WTC11 (cell line): ENCODE data around the gene BPI. TPM values are rescaled to one million over a fixed set of nuclear protein-coding genes. Genes with fewer than 3 reads are reported as not detected.
"Not testable (repeated sequence)": the region's sequence is repeated elsewhere in the genome, so short reads cannot be mapped to it uniquely, and the experiment has no call there.

ENCODE experiments used
- ATAC-seq: fragments of 200-7000 bp; cut with Tn5 transposase; 2 replicates; pipeline ENCODE4 v1.10.0; 2021; ENCODE audit warnings: mild to moderate bottlenecking, moderate library complexity
- CTCF ChIA-PET: fragments of 300-600 bp; sonication (Branson Sonifier 250); formaldehyde crosslinking; loops from one replicate; lab custom pipeline; 2021; ENCODE audit warnings: antibody characterized with exemption; lab: Charles Lee
- POLR2A ChIA-PET: fragments of 350-600 bp; sonication (Branson Sonifier 250); formaldehyde crosslinking; loops from one replicate; lab custom pipeline; 2021; ENCODE audit warnings: antibody characterized with exemption; lab: Charles Lee
- DNase-seq: peaks from one replicate; pipeline ENCODE4 v3.0.0; 2021; ENCODE audit warnings: low spot score
- H3K27ac Mint-ChIP-seq: 2 replicates; pipeline ENCODE4 v1.8.0; 2021; ENCODE audit warnings: mixed read lengths
- H3K27me3 Mint-ChIP-seq: 2 replicates; pipeline ENCODE4 v1.8.0; 2021; ENCODE audit warnings: low read depth, mild to moderate bottlenecking, moderate library complexity, mixed read lengths
- H3K36me3 Mint-ChIP-seq: 2 replicates; pipeline ENCODE4 v1.8.0; 2021; ENCODE audit warnings: mixed read lengths
- H3K4me1 Mint-ChIP-seq: 2 replicates; pipeline ENCODE4 v1.8.0; 2022; ENCODE audit warnings: mixed read lengths
- H3K4me3 Mint-ChIP-seq: 2 replicates; pipeline ENCODE4 v1.8.0; 2021; ENCODE audit warnings: mild to moderate bottlenecking, moderate library complexity, mixed read lengths
- H3K9me3 Mint-ChIP-seq: 2 replicates; pipeline ENCODE4 v1.8.0; 2021; ENCODE audit warnings: mixed read lengths
- ATF1 ChIP-seq: sonication (generic); formaldehyde crosslinking; IDR thresholded peaks from 2 replicates; pipeline ENCODE4 v1.8.1; 2023; ENCODE audit warnings: mild to moderate bottlenecking, moderate library complexity, missing genetic modification reagents
- CREM ChIP-seq: sonication (generic); formaldehyde crosslinking; IDR thresholded peaks from 2 replicates; pipeline ENCODE4 v1.8.1; 2022; ENCODE audit warnings: mild to moderate bottlenecking, missing genetic modification reagents, moderate library complexity
- KAT7 ChIP-seq: sonication (generic); formaldehyde crosslinking; IDR thresholded peaks from 2 replicates; pipeline ENCODE4 v1.8.1; 2023; ENCODE audit warnings: missing genetic modification reagents, mild to moderate bottlenecking, borderline replicate concordance
- MYBL2 ChIP-seq: sonication (generic); formaldehyde crosslinking; IDR thresholded peaks from 2 replicates; pipeline ENCODE4 v1.8.1; 2023; ENCODE audit warnings: mild to moderate bottlenecking, moderate library complexity, missing genetic modification reagents
- NR3C1 ChIP-seq: sonication (generic); formaldehyde crosslinking; conservative IDR thresholded peaks from 2 replicates; pipeline ENCODE4 v1.8.1; 2023; ENCODE audit warnings: low read depth, mild to moderate bottlenecking, missing genetic modification reagents
- SOX15 ChIP-seq: fragments of 250-450 bp; sonication (Bioruptor Pico); IDR thresholded peaks from 2 replicates; pipeline ENCODE4 v1.9.0; 2021; ENCODE audit warnings: mild to moderate bottlenecking
- TCF7 ChIP-seq: sonication (generic); formaldehyde crosslinking; IDR thresholded peaks from 2 replicates; pipeline ENCODE4 v1.8.0; 2022; ENCODE audit warnings: mild to moderate bottlenecking, low read depth, missing genetic modification reagents, moderate library complexity
- ZBTB21 ChIP-seq: sonication (generic); formaldehyde crosslinking; IDR thresholded peaks from 2 replicates; pipeline ENCODE4 v1.8.1; 2023; ENCODE audit warnings: mild to moderate bottlenecking, missing genetic modification reagents, borderline replicate concordance
- ZNF219 ChIP-seq: sonication (generic); formaldehyde crosslinking; IDR thresholded peaks from 2 replicates; pipeline ENCODE4 v1.8.0; 2023; ENCODE audit warnings: missing genetic modification reagents, mild to moderate bottlenecking, borderline replicate concordance
- ZNF396 ChIP-seq: fragments of 250-450 bp; sonication (Bioruptor Pico); IDR thresholded peaks from 2 replicates; pipeline ENCODE4 v1.8.0; 2021; ENCODE audit warnings: mild to moderate bottlenecking, moderate library complexity, borderline replicate concordance
- ZNF423 ChIP-seq: fragments of 250-450 bp; sonication (Bioruptor Pico); IDR thresholded peaks from 2 replicates; pipeline ENCODE4 v2.1.2; 2022; ENCODE audit warnings: mild to moderate bottlenecking, moderate library complexity
- total RNA-seq: library from RNA; stranded (reverse); gene quantifications from 3 replicates; pipeline ENCODE4 v1.2.3, GENCODE V29; 2021
- TF ChIP-seq, protein P1 (sequence below): fragments of 250-450 bp; sonication (Bioruptor Pico); IDR thresholded peaks from 2 replicates; pipeline ENCODE4 v1.9.0; 2021; ENCODE audit warnings: mild to moderate bottlenecking, borderline replicate concordance
- TF ChIP-seq, protein P2 (sequence below): sonication (generic); formaldehyde crosslinking; IDR thresholded peaks from 2 replicates; pipeline ENCODE4 v1.8.0; 2022; ENCODE audit warnings: missing genetic modification reagents
- TF ChIP-seq, protein P3 (sequence below): sonication (generic); formaldehyde crosslinking; IDR thresholded peaks from 2 replicates; pipeline ENCODE4 v1.8.1; 2023; ENCODE audit warnings: mild to moderate bottlenecking, missing genetic modification reagents
- TF ChIP-seq, protein P4 (sequence below): sonication (generic); formaldehyde crosslinking; IDR thresholded peaks from 2 replicates; pipeline ENCODE4 v1.8.1; 2022; ENCODE audit warnings: low read depth, mild to moderate bottlenecking, moderate library complexity, missing genetic modification reagents, borderline replicate concordance
- TF ChIP-seq, protein P5 (sequence below): sonication (generic); formaldehyde crosslinking; IDR thresholded peaks from 2 replicates; pipeline ENCODE4 v1.8.0; 2022; ENCODE audit warnings: mild to moderate bottlenecking, missing genetic modification reagents
- TF ChIP-seq, protein P6 (sequence below): sonication (generic); formaldehyde crosslinking; IDR thresholded peaks from 2 replicates; pipeline ENCODE4 v1.8.1; 2023; ENCODE audit warnings: mild to moderate bottlenecking, missing genetic modification reagents

BPI gene
- total RNA-seq, 1 experiment from 2014 or later: not detected

DNA sequence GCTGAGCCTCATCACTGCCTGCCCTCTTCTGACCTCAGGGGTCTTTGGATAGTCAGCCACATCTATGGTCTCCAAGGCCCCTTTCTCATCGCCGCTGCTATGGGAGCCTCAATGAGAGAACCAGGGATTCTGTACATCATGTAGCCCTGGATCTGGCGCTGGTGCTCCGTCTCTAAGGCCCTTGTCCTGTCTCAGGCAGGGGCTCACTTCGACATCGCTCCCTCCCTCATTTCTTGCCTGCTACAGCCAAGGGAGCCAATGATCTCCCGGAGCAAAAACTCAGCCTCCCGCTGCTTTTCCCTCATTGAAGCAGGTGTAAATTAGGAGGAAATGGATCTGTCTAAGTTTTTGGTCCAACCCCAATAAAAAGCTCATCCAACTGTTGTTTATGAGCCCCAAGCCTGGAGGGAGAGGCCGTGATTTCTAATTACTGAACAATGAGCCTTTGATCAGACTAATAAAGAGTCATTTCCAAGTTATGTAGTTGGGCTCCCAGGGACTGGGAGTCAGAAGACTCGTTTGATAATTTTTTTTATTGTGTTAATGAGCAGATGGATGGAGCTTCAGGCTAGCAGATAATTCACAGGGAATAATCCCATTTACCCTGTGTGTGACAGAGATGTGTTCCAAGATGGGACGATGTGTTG lies 73.2 kb downstream of the BPI start (continued):
- no peak for TF ChIP-seq CREM
- TF ChIP-seq ZNF219 (CRISPR knock-in tag): no peak

DNA sequence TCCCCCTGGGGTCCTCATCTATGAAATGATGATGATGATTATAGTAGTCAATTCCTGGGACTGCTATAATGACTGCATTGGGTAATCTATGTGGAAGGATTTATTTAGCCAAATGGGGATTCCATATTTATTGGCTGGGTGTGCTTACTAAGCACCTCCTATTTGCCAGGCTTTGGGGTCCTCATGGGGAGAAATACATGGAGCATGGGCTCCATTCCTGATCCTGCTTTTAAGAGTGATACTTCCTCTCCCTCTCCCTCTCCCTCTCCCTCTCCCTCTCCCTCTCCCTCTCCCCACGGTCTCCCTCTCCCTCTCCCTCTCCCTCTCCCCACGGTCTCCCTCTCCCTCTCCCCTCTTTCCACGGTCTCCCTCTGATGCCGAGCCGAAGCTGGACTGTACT lies 73.9 kb downstream of the BPI start:
- H3K4me1 Mint-ChIP-seq, POLR2A ChIA-PET: not testable (repeated sequence)
- CTCF ChIA-PET: interaction anchor here (1.0 kb wide), 1 partner anchor 40 kb away, joined by 3 read pairs; no protein-coding TSS in a partner anchor

DNA sequence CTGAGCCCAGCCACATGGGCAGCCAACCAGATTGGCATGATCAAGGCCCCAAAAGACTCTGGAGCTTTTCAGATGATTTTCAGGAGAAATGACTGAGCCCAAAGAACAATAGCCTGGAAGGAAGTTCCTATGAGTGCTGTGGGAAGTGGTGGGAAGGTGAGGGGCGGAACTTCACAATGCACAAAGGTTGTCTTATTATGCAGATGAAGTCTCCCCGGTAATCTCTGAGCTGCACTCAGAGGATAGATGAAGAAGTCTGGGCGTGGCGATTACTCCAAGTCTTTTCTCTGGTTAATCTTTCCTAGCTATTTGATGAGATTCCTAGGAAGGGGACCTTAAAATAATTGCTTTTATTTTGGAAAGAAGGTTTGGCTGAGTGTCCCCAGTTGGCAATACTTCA lies 79.2 kb downstream of the BPI start:
- CTCF ChIA-PET: interaction anchor here (0.8 to 1.6 kb wide), 4 partner anchors 25 to 78 kb away, joined by 3 to 5 read pairs (median 4); no protein-coding TSS in a partner anchor
- peak; percentile 65 for ATAC-seq
- H3K9me3 Mint-ChIP-seq: peaks cover 24% of the 10 kb centered on the region
- DNase-seq: no peak
- POLR2A ChIA-PET: no interaction called here
- H3K27ac Mint-ChIP-seq: no peak overlapping the region
- peaks cover 13% of the 10 kb centered on the region for H3K4me1 Mint-ChIP-seq
- H3K27me3 Mint-ChIP-seq: no peaks in the 10 kb centered on the region
- H3K36me3 Mint-ChIP-seq: peaks cover 3% of the 10 kb centered on the region
- no peak overlapping the region for H3K4me3 Mint-ChIP-seq
- no peak for TF ChIP-seq TCF7 (CRISPR knock-in tag)
- no peak for TF ChIP-seq KAT7 (CRISPR knock-in tag)
- TF ChIP-seq CREM: no peak
- TF ChIP-seq MYBL2 (CRISPR knock-in tag): no peak
- TF ChIP-seq, protein P1, sequence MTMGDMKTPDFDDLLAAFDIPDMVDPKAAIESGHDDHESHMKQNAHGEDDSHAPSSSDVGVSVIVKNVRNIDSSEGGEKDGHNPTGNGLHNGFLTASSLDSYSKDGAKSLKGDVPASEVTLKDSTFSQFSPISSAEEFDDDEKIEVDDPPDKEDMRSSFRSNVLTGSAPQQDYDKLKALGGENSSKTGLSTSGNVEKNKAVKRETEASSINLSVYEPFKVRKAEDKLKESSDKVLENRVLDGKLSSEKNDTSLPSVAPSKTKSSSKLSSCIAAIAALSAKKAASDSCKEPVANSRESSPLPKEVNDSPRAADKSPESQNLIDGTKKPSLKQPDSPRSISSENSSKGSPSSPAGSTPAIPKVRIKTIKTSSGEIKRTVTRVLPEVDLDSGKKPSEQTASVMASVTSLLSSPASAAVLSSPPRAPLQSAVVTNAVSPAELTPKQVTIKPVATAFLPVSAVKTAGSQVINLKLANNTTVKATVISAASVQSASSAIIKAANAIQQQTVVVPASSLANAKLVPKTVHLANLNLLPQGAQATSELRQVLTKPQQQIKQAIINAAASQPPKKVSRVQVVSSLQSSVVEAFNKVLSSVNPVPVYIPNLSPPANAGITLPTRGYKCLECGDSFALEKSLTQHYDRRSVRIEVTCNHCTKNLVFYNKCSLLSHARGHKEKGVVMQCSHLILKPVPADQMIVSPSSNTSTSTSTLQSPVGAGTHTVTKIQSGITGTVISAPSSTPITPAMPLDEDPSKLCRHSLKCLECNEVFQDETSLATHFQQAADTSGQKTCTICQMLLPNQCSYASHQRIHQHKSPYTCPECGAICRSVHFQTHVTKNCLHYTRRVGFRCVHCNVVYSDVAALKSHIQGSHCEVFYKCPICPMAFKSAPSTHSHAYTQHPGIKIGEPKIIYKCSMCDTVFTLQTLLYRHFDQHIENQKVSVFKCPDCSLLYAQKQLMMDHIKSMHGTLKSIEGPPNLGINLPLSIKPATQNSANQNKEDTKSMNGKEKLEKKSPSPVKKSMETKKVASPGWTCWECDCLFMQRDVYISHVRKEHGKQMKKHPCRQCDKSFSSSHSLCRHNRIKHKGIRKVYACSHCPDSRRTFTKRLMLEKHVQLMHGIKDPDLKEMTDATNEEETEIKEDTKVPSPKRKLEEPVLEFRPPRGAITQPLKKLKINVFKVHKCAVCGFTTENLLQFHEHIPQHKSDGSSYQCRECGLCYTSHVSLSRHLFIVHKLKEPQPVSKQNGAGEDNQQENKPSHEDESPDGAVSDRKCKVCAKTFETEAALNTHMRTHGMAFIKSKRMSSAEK (CRISPR knock-in tag): no peak
- TF ChIP-seq NR3C1 (CRISPR knock-in tag): no peak
- TF ChIP-seq, protein P2, sequence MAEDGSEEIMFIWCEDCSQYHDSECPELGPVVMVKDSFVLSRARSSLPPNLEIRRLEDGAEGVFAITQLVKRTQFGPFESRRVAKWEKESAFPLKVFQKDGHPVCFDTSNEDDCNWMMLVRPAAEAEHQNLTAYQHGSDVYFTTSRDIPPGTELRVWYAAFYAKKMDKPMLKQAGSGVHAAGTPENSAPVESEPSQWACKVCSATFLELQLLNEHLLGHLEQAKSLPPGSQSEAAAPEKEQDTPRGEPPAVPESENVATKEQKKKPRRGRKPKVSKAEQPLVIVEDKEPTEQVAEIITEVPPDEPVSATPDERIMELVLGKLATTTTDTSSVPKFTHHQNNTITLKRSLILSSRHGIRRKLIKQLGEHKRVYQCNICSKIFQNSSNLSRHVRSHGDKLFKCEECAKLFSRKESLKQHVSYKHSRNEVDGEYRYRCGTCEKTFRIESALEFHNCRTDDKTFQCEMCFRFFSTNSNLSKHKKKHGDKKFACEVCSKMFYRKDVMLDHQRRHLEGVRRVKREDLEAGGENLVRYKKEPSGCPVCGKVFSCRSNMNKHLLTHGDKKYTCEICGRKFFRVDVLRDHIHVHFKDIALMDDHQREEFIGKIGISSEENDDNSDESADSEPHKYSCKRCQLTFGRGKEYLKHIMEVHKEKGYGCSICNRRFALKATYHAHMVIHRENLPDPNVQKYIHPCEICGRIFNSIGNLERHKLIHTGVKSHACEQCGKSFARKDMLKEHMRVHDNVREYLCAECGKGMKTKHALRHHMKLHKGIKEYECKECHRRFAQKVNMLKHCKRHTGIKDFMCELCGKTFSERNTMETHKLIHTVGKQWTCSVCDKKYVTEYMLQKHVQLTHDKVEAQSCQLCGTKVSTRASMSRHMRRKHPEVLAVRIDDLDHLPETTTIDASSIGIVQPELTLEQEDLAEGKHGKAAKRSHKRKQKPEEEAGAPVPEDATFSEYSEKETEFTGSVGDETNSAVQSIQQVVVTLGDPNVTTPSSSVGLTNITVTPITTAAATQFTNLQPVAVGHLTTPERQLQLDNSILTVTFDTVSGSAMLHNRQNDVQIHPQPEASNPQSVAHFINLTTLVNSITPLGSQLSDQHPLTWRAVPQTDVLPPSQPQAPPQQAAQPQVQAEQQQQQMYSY: no peak
- no peak for TF ChIP-seq ZBTB21 (CRISPR knock-in tag)
- no peak for TF ChIP-seq ZNF423 (CRISPR knock-in tag)
- no peak for TF ChIP-seq ZNF396
- no peak for TF ChIP-seq SOX15 (CRISPR knock-in tag)
- TF ChIP-seq, protein P3, sequence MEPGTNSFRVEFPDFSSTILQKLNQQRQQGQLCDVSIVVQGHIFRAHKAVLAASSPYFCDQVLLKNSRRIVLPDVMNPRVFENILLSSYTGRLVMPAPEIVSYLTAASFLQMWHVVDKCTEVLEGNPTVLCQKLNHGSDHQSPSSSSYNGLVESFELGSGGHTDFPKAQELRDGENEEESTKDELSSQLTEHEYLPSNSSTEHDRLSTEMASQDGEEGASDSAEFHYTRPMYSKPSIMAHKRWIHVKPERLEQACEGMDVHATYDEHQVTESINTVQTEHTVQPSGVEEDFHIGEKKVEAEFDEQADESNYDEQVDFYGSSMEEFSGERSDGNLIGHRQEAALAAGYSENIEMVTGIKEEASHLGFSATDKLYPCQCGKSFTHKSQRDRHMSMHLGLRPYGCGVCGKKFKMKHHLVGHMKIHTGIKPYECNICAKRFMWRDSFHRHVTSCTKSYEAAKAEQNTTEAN: no peak
- TF ChIP-seq, protein P4, sequence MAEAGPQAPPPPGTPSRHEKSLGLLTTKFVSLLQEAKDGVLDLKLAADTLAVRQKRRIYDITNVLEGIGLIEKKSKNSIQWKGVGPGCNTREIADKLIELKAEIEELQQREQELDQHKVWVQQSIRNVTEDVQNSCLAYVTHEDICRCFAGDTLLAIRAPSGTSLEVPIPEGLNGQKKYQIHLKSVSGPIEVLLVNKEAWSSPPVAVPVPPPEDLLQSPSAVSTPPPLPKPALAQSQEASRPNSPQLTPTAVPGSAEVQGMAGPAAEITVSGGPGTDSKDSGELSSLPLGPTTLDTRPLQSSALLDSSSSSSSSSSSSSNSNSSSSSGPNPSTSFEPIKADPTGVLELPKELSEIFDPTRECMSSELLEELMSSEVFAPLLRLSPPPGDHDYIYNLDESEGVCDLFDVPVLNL (CRISPR knock-in tag): no peak
- TF ChIP-seq, protein P5, sequence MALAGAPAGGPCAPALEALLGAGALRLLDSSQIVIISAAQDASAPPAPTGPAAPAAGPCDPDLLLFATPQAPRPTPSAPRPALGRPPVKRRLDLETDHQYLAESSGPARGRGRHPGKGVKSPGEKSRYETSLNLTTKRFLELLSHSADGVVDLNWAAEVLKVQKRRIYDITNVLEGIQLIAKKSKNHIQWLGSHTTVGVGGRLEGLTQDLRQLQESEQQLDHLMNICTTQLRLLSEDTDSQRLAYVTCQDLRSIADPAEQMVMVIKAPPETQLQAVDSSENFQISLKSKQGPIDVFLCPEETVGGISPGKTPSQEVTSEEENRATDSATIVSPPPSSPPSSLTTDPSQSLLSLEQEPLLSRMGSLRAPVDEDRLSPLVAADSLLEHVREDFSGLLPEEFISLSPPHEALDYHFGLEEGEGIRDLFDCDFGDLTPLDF (CRISPR knock-in tag): no peak
- TF ChIP-seq ATF1 (CRISPR knock-in tag): no peak
- TF ChIP-seq, protein P6, sequence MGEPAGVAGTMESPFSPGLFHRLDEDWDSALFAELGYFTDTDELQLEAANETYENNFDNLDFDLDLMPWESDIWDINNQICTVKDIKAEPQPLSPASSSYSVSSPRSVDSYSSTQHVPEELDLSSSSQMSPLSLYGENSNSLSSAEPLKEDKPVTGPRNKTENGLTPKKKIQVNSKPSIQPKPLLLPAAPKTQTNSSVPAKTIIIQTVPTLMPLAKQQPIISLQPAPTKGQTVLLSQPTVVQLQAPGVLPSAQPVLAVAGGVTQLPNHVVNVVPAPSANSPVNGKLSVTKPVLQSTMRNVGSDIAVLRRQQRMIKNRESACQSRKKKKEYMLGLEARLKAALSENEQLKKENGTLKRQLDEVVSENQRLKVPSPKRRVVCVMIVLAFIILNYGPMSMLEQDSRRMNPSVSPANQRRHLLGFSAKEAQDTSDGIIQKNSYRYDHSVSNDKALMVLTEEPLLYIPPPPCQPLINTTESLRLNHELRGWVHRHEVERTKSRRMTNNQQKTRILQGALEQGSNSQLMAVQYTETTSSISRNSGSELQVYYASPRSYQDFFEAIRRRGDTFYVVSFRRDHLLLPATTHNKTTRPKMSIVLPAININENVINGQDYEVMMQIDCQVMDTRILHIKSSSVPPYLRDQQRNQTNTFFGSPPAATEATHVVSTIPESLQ (CRISPR knock-in tag): no peak

More for the DNA sequence above, 73.9 kb downstream of the BPI start:
- not testable (repeated sequence) for DNase-seq, H3K4me3 Mint-ChIP-seq, H3K27me3 Mint-ChIP-seq, ATAC-seq, H3K27ac Mint-ChIP-seq, H3K9me3 Mint-ChIP-seq, H3K36me3 Mint-ChIP-seq
